SH-SY5Y (cell line): ENCODE data around the gene ZNF816.

Experiments
- GATA2 ChIP-seq: IDR thresholded peaks from 2 replicates; pipeline ENCODE4 v1.6.1; 2011; ENCODE audit warnings: mild to moderate bottlenecking, low read depth, low read length
- GATA3 ChIP-seq: IDR thresholded peaks from 2 replicates; pipeline ENCODE4 v1.6.1; 2011; ENCODE audit warnings: low read depth, mild to moderate bottlenecking, low read length, moderate library complexity

DNA sequence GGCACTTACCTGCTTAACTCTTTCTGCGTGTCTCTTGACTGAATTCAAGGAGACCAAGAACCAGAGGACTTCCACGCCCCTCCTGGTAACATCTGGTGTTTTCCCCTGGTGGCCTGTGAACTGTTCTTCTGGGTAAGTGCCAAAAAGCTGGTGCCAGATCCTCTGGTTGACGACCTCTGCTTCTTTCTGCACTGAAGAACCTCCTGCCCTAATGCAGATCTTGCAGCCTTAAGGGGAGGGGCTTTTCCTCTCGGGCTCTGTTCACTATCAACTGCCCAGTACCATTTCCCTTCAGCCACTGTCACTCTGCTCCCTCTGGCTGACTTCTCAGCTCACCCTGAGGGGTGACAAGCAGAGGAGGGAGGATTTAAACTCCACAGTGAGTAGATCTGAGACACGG is 44.9 kb upstream of the ZNF816 start:
- TF ChIP-seq GATA2 = no peak
- no peak for TF ChIP-seq GATA3
